ENCODE measurements around the gene AADACL2. TPM values are rescaled to one million over a fixed set of nuclear protein-coding genes. Genes with fewer than 3 reads are reported as not detected.
"Not testable (repeated sequence)": the region's sequence is repeated elsewhere in the genome, so short reads cannot be mapped to it uniquely, and the experiment has no call there.

Gene AADACL2
- total RNA-seq, 2 experiments from 2014 or later: not detected

- H3K9me3 Mint-ChIP-seq: no peaks in the 10 kb centered on the region
- peaks cover 2% of the 10 kb centered on the region for H3K27me3 Mint-ChIP-seq
- no peak for DNase-seq
- ChIA-PET CTCF (no interaction called here), POLR2A (no interaction called here)
- H3K27ac Mint-ChIP-seq: no peak overlapping the region
- no peaks in the 10 kb centered on the region for H3K4me1 Mint-ChIP-seq
- H3K4me3 Mint-ChIP-seq: no peak overlapping the region
- no peaks in the 10 kb centered on the region for H3K36me3 Mint-ChIP-seq (ENCODE audit: low read depth)
Measured at GRCh38 chr3:151726016-151726415, 7.7 kb upstream of the AADACL2 start.

- no peaks in the 10 kb centered on the region for H3K9me3 Mint-ChIP-seq
Measured at GRCh38 chr3:151732861-151733260, 866 bp upstream of the AADACL2 start.

DNA sequence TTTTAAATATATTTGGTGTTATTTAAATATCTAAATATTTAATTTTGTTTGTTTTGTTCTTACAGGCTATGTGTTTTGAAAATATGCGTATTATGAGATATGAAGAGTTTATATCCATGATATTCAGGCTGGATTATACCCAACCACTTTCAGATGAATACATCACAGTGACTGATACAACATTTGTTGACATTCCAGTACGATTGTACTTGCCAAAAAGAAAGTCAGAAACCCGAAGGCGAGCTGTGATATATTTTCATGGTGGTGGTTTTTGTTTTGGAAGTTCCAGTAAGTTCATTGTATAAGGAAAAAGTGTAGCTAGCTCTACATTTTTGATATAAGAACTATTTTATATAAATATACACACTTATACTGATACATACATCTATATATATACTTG, 6.9 kb downstream of the AADACL2 start:
- no peak overlapping the region for H3K4me3 Mint-ChIP-seq
- ChIA-PET CTCF (no interaction called here), POLR2A (no interaction called here)
- no peak for DNase-seq
- no peaks in the 10 kb centered on the region for H3K4me1 Mint-ChIP-seq
- H3K36me3 Mint-ChIP-seq (ENCODE audit: low read depth): no peaks in the 10 kb centered on the region
- no peaks in the 10 kb centered on the region for H3K9me3 Mint-ChIP-seq
- H3K27ac Mint-ChIP-seq: no peak overlapping the region
- no peaks in the 10 kb centered on the region for H3K27me3 Mint-ChIP-seq

More at GRCh38 chr3:151732861-151733260, 866 bp upstream of the AADACL2 start:
- Mint-ChIP-seq H3K36me3 (ENCODE audit: low read depth) (no peaks in the 10 kb centered on the region), H3K27me3 (no peaks in the 10 kb centered on the region), H3K4me1 (no peaks in the 10 kb centered on the region), H3K4me3 (no peak overlapping the region), H3K27ac (no peak overlapping the region)
- ChIA-PET CTCF (no interaction called here), POLR2A (no interaction called here)
- DNase-seq: no peak

DNA sequence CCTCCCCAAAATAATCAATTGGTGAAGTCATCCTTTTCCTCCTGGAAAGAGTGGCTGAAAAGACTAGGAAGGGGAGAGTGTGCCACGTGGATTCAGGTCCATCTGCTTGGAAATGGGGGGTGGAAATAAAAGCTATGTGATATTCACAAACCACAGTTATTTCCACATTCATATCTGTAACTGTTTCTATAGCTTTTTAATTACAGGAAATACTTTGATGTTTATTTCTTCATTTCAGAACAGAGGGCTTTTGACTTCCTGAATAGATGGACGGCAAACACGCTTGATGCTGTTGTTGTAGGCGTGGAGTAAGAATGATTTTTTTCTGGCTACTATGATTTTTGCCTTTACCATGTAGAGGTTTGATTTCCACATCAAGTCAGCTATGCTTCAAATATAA, 10.1 kb downstream of the AADACL2 start:
- no peak for DNase-seq
- H3K4me3 Mint-ChIP-seq: no peak overlapping the region
- no peaks in the 10 kb centered on the region for H3K36me3 Mint-ChIP-seq (ENCODE audit: low read depth)
- no peaks in the 10 kb centered on the region for H3K9me3 Mint-ChIP-seq
- POLR2A ChIA-PET: no interaction called here
- CTCF ChIA-PET: interaction anchor here (0.7 kb wide), 1 partner anchor 10 kb away, joined by 3 read pairs; no protein-coding TSS in a partner anchor
- no peaks in the 10 kb centered on the region for H3K4me1 Mint-ChIP-seq
- H3K27me3 Mint-ChIP-seq: no peaks in the 10 kb centered on the region
- no peak overlapping the region for H3K27ac Mint-ChIP-seq

DNA sequence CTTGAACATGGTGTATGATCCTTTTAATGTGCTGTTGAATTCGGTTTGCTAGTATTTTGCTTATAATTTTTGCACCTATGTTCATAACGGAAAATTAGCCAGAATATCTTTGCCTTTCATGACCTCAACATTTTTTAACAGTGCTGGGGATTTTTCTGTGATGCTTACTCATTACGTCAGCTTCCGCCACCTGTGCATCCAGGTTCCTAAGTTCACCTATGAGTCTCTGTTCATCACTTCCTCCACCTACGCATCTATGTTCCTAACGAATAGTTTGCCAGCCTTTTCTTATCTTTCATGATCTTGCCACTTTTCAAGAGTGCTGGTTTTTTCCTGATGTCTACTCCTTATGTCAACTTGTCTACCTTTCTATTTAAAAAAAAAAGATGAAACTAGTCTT, 16.5 kb downstream of the AADACL2 start:
- H3K27ac Mint-ChIP-seq: no peak overlapping the region
- ChIA-PET CTCF (interaction anchor here (0.6 kb wide), 1 partner anchor 55 kb away, joined by 4 read pairs; no protein-coding TSS in a partner anchor), POLR2A (no interaction called here)
- no peaks in the 10 kb centered on the region for H3K36me3 Mint-ChIP-seq (ENCODE audit: low read depth)
- no peaks in the 10 kb centered on the region for H3K9me3 Mint-ChIP-seq
- no peaks in the 10 kb centered on the region for H3K4me1 Mint-ChIP-seq
- H3K4me3 Mint-ChIP-seq: no peak overlapping the region
- no peaks in the 10 kb centered on the region for H3K27me3 Mint-ChIP-seq
- no peak for DNase-seq

DNA sequence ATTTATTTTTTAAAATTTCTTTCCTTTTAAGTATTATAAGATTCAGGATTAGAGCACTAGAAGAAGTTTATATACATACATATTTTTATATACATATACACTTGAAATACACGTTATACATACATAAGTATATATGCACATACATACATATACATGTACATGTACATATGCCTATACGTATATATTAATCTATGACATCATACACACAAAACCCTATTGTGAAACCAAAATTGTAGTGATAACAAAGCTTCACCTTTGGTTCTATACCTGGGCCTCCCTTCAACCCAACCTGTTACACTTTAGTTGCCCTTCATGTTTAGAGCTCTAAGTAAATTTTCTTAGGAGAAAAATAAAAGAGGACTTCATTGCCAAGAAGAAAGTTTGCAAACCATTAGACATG, 17.0 kb downstream of the AADACL2 start:
- Mint-ChIP-seq H3K27ac (no peak overlapping the region), H3K36me3 (ENCODE audit: low read depth) (no peaks in the 10 kb centered on the region), H3K4me3 (no peak overlapping the region), H3K9me3 (no peaks in the 10 kb centered on the region), H3K27me3 (no peaks in the 10 kb centered on the region), H3K4me1 (no peaks in the 10 kb centered on the region)
- CTCF ChIA-PET: interaction anchor here (0.6 kb wide), 1 partner anchor 54 kb away, joined by 4 read pairs; no protein-coding TSS in a partner anchor
- POLR2A ChIA-PET: no interaction called here
- DNase-seq: no peak

DNA sequence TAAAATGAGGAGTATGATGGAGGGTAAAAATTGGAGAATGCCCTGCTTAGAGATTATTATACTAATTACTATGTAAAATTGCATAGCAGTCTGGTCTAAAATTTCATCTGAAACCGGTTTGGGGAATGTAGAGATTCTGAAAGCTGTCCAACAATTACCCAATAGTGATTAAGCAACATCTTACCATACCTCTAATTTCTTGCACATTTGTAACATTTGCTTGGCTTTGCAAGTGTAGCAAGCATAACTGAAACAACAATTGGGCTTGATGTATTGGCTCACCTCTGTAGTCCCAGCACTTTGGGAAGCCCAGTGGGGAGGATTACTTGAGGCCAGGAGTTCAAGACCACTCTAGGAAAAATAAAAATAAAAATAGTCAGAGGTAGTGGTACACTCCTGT, 17.4 kb downstream of the AADACL2 start:
- no peak for DNase-seq
- Mint-ChIP-seq H3K4me1 (no peaks in the 10 kb centered on the region), H3K27me3 (no peaks in the 10 kb centered on the region), H3K4me3 (no peak overlapping the region), H3K27ac (no peak overlapping the region), H3K9me3 (no peaks in the 10 kb centered on the region), H3K36me3 (ENCODE audit: low read depth) (no peaks in the 10 kb centered on the region)
- ChIA-PET CTCF (no interaction called here), POLR2A (no interaction called here)

GRCh38 chr3:151753846-151754245, 20.1 kb downstream of the AADACL2 start:
- no peaks in the 10 kb centered on the region for H3K9me3 Mint-ChIP-seq
- ChIA-PET CTCF (interaction anchor here (1.5 kb wide), 1 partner anchor 10 kb away, joined by 3 read pairs; no protein-coding TSS in a partner anchor), POLR2A (no interaction called here)
- H3K27me3 Mint-ChIP-seq: no peaks in the 10 kb centered on the region
- no peak overlapping the region for H3K27ac Mint-ChIP-seq
- DNase-seq: no peak
- no peak overlapping the region for H3K4me3 Mint-ChIP-seq
- H3K4me1 Mint-ChIP-seq: no peaks in the 10 kb centered on the region
- H3K36me3 Mint-ChIP-seq (ENCODE audit: low read depth): no peaks in the 10 kb centered on the region

- Mint-ChIP-seq H3K4me1 (no peaks in the 10 kb centered on the region), H3K27ac (no peak overlapping the region), H3K9me3 (no peaks in the 10 kb centered on the region), H3K36me3 (ENCODE audit: low read depth) (no peaks in the 10 kb centered on the region), H3K4me3 (no peak overlapping the region), H3K27me3 (no peaks in the 10 kb centered on the region)
- no peak for DNase-seq
- ChIA-PET POLR2A (no interaction called here), CTCF (no interaction called here)
Measured at GRCh38 chr3:151761581-151761980, 27.9 kb downstream of the AADACL2 start.

GRCh38 chr3:151764699-151765098, 31.0 kb downstream of the AADACL2 start:
- H3K4me3 Mint-ChIP-seq; H3K9me3 Mint-ChIP-seq; H3K4me1 Mint-ChIP-seq; DNase-seq; H3K27ac Mint-ChIP-seq; H3K27me3 Mint-ChIP-seq; POLR2A ChIA-PET; H3K36me3 Mint-ChIP-seq (ENCODE audit: low read depth): not testable (repeated sequence)
- CTCF ChIA-PET: interaction anchor here (0.5 kb wide), 1 partner anchor 693 kb away, joined by 3 read pairs; no protein-coding TSS in a partner anchor

GRCh38 chr3:151765685-151766084, 32.0 kb downstream of the AADACL2 start:
- Mint-ChIP-seq H3K9me3 (no peaks in the 10 kb centered on the region), H3K4me3 (no peak overlapping the region), H3K27ac (no peak overlapping the region), H3K4me1 (no peaks in the 10 kb centered on the region), H3K27me3 (no peaks in the 10 kb centered on the region), H3K36me3 (ENCODE audit: low read depth) (no peaks in the 10 kb centered on the region)
- ChIA-PET POLR2A (no interaction called here), CTCF (no interaction called here)
- DNase-seq: no peak

- no peaks in the 10 kb centered on the region for H3K27me3 Mint-ChIP-seq
- no peak overlapping the region for H3K27ac Mint-ChIP-seq
- no peak for DNase-seq
- ChIA-PET POLR2A (no interaction called here), CTCF (no interaction called here)
- no peaks in the 10 kb centered on the region for H3K36me3 Mint-ChIP-seq (ENCODE audit: low read depth)
- H3K4me3 Mint-ChIP-seq: no peak overlapping the region
- no peaks in the 10 kb centered on the region for H3K4me1 Mint-ChIP-seq
- H3K9me3 Mint-ChIP-seq: no peaks in the 10 kb centered on the region
Measured at GRCh38 chr3:151766454-151766853, 32.7 kb downstream of the AADACL2 start.

- POLR2A ChIA-PET: no interaction called here
- no peaks in the 10 kb centered on the region for H3K36me3 Mint-ChIP-seq (ENCODE audit: low read depth)
- no peak overlapping the region for H3K27ac Mint-ChIP-seq
- no peaks in the 10 kb centered on the region for H3K27me3 Mint-ChIP-seq
- DNase-seq: no peak
- H3K9me3 Mint-ChIP-seq: no peaks in the 10 kb centered on the region
- CTCF ChIA-PET: no interaction called here
- H3K4me1 Mint-ChIP-seq: no peaks in the 10 kb centered on the region
- H3K4me3 Mint-ChIP-seq: no peak overlapping the region
Measured at GRCh38 chr3:151768393-151768930, 34.7 kb downstream of the AADACL2 start.

DNA sequence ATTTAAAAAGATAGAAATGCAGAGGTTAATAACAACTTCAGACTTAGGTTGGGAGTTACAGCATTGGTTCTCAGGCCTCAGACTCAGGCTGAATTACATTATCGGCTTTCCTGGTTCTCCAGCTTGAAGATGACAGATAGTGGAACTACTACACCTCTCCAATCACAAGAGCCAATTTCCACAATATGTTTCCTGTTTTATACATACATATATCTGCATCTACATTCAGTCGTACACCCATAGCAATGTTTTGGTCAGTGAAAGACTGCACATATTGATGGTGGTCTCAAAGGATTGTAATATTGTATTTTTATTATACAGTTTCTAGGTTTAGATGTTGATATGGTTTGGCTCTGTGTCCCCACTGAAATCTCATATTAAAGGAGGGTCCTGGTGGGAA, 35.4 kb downstream of the AADACL2 start:
- POLR2A ChIA-PET: no interaction called here
- H3K9me3 Mint-ChIP-seq: no peaks in the 10 kb centered on the region
- CTCF ChIA-PET: no interaction called here
- H3K4me3 Mint-ChIP-seq: no peak overlapping the region
- no peaks in the 10 kb centered on the region for H3K36me3 Mint-ChIP-seq (ENCODE audit: low read depth)
- H3K27me3 Mint-ChIP-seq: no peaks in the 10 kb centered on the region
- no peak for DNase-seq
- no peak overlapping the region for H3K27ac Mint-ChIP-seq
- no peaks in the 10 kb centered on the region for H3K4me1 Mint-ChIP-seq
